Duodenal mucosa (tissue), 2 donors: ENCODE measurements around the gene MYF6.

Source experiments
- H3K27ac ChIP-seq: one replicate; pipeline ENCODE4 v1.7.0; 2013; ENCODE audit warnings: low read depth, low read length
- H3K27me3 ChIP-seq, 2 donors: one replicate each; pipeline ENCODE4 v1.7.0; 2013; ENCODE audit warnings: low read length in 2 of 2, control low read depth in 1 of 2; ENCODE audit not compliant: insufficient read depth in 2 of 2, control insufficient read depth in 1 of 2
- H3K36me3 ChIP-seq, 2 donors: one replicate each; pipeline ENCODE4 v1.7.0; 2013; ENCODE audit warnings: low read length in 2 of 2, control low read depth in 1 of 2; ENCODE audit not compliant: insufficient read depth in 2 of 2, control insufficient read depth in 1 of 2
- H3K4me1 ChIP-seq, 2 donors: one replicate each; pipeline ENCODE4 v1.7.0; 2013; ENCODE audit warnings: low read length in 2 of 2, control low read depth in 1 of 2; ENCODE audit not compliant: insufficient read depth in 2 of 2, control insufficient read depth in 1 of 2
- H3K4me3 ChIP-seq, 2 donors: one replicate each; pipeline ENCODE4 v1.7.0; 2013; ENCODE audit warnings: low read length in 2 of 2, low read depth in 1 of 2
- H3K9ac ChIP-seq, 2 donors: one replicate each; pipeline ENCODE4 v1.7.0; 2013; ENCODE audit warnings: low read length in 2 of 2, low read depth in 1 of 2
- H3K9me3 ChIP-seq, 2 donors: one replicate each; pipeline ENCODE4 v1.7.0; 2013; ENCODE audit warnings: low read length in 2 of 2, control low read depth in 1 of 2; ENCODE audit not compliant: control insufficient read depth in 1 of 2

The MYF6 gene

DNA sequence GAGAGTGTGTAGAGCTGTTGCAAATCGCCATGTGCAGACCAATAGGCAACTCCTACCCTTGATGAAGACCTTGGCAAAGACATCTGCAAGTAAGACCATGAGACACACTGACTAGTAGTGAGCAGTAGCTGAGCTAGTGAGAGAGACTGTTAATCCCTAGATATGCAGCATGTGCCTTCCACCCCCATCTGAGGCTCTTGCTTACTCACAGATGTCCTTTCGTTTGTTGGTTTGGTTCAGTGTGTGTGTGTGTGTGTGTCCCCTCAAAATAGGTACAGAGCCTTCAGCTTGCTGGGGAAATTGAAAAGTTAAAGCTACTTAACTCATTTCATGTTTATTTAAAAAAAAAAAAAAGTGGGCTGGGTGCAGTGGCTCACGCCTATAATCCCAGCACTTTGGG, 46.8 kb downstream of the MYF6 start:
- Histone ChIP-seq H3K27me3 (no peaks in the 10 kb centered on the region), H3K27ac (no peak overlapping the region), H3K4me3 (no peak overlapping the region), H3K36me3 (no peaks in the 10 kb centered on the region), H3K9me3 (no peaks in the 10 kb centered on the region), H3K4me1 (no peaks in the 10 kb centered on the region), H3K9ac (no peak overlapping the region)

DNA sequence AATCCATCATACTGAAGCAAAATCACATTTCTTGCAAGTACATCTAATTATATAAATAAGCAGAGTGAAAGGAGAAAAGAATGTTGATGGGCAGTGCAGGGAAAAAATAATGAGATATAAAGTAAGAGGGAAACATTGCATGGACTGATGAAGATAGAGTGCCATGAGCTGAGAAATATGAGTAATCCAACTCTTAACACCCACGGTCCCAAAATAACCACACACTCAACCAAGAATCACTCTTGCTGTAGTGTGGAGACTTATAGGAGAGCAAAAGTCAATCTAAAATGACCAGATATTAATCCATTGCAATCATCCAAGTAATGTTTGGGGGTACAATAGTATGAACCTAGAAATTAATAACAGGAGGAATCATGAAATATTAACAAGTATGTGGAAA, 49.4 kb downstream of the MYF6 start:
- H3K27ac ChIP-seq, result no peak overlapping the region
- no peak overlapping the region for H3K9ac ChIP-seq
- H3K36me3 ChIP-seq, result no peaks in the 10 kb centered on the region
- H3K4me1 ChIP-seq, result no peaks in the 10 kb centered on the region
- no peaks in the 10 kb centered on the region for H3K9me3 ChIP-seq
- no peaks in the 10 kb centered on the region for H3K27me3 ChIP-seq
- no peak overlapping the region for H3K4me3 ChIP-seq
